Ovary (tissue), 9 donors: ENCODE data around the gene RNF10. TPM values are rescaled to one million over a fixed set of nuclear protein-coding genes. Genes with fewer than 3 reads are reported as not detected.

ENCODE experiments used
- DNase-seq, 5 donors: peaks; one replicate each; pipeline ENCODE4 v3.0.0-alpha.2; 2019 to 2020
- H3K27ac ChIP-seq, 2 donors: fragments of 200-600 bp; one replicate each; pipeline versions ENCODE4 v1.5.1 to v1.8.0; 2019 to 2022
- H3K27me3 ChIP-seq: fragments of 200-600 bp; one replicate; pipeline ENCODE4 v1.8.0; 2022
- H3K36me3 ChIP-seq: fragments of 200-600 bp; sonication (generic); one replicate; pipeline ENCODE4 v1.5.1; 2019
- H3K4me1 ChIP-seq: one replicate; pipeline ENCODE4 v1.8.1; 2013; ENCODE audit warnings: mild to moderate bottlenecking, moderate library complexity; ENCODE audit not compliant: insufficient read depth
- H3K4me3 ChIP-seq: fragments of 200-600 bp; sonication (generic); one replicate; pipeline ENCODE4 v1.5.1; 2017
- H3K9me3 ChIP-seq, 2 donors: fragments of 200-600 bp in 1 of 2; sonication (generic) in 1 of 2; one replicate each; pipeline versions ENCODE4 v1.5.1 to v1.8.1; 2013 to 2019; ENCODE audit warnings: mild to moderate bottlenecking in 1 of 2, moderate library complexity in 1 of 2
- CTCF ChIP-seq, 3 donors: fragments of 450-650 bp in 2 of 3; fragments of 200-600 bp in 1 of 3; IDR thresholded peaks; one replicate each; pipeline versions ENCODE4 v1.5.1 to v1.8.0; 2016 to 2022; ENCODE audit warnings: antibody characterized with exemption in 3 of 3, mild to moderate bottlenecking in 1 of 3
- EP300 ChIP-seq: sonication (generic); formaldehyde crosslinking; IDR thresholded peaks from one replicate; pipeline ENCODE4 v1.6.1; 2017; ENCODE audit warnings: antibody characterized with exemption
- POLR2A ChIP-seq: fragments of 450-650 bp; IDR thresholded peaks from one replicate; pipeline ENCODE4 v1.6.1; 2017; ENCODE audit warnings: antibody characterized with exemption, mild to moderate bottlenecking, moderate library complexity
- whole genome bisulfite sequencing, 3 donors: extraction: QIAGEN DNeasy Blood & Tissue Kit in 1 of 3; methylation state at CpG; one replicate each; pipeline versions ENCODE4 v1.1.5 to v1.1.7; 2013 to 2017; 5-methylcytosine and 5-hydroxymethylcytosine counted together
- intact Hi-C, 4 donors: fragments of 100-400 bp; cut with DNase I; formaldehyde crosslinking; loops; one replicate each; pipeline versions ENCODE4 v1.11.0 to v1.15.1; 2022 to 2023
- polyA plus RNA-seq, 2 donors: library from polyadenylated mRNA; stranded (reverse); fragments of 200-250 nt in 1 of 2; fragments of 350-450 nt in 1 of 2; fragmentation: Illumina TruSeq in 1 of 2; extraction: RNeasy Lipid Tissue Mini Kit (QIAGEN cat#74804) in 1 of 2; gene quantifications; one replicate each; pipeline ENCODE4 v1.2.3, GENCODE V29; 2013 to 2014
- total RNA-seq, 7 donors: library from RNA; depleted of rRNA in 2 of 7; stranded (reverse); fragments of >200 nt in 2 of 7; fragmentation: NEBNext Ultra II Directional in 3 of 7; extraction: Animal tissue kit (Norgen Biotek cat#: 25700) in 3 of 7; gene quantifications; one replicate each; pipeline versions ENCODE4 v1.1.0 to v1.2.4, GENCODE V29; 2016 to 2023
- donor health status: DM: no; HTN: no; CAD: no; lungs with moderate emphysema.
- donor health status: DM: no; HTN: no; CAD: no.
- donor health status: Bipolar disorder and iron deficiency.
- donor health status: DM: yes; HTN: yes; CAD: no.
- donor health status: DM: no; HTN: no; CAD: no.
- donor health status: DM: yes; HTN: yes; CAD: no.

Gene RNF10
- total and polyA plus RNA-seq, 9 donors = 59.7 to 190 (median 136) TPM

DNA sequence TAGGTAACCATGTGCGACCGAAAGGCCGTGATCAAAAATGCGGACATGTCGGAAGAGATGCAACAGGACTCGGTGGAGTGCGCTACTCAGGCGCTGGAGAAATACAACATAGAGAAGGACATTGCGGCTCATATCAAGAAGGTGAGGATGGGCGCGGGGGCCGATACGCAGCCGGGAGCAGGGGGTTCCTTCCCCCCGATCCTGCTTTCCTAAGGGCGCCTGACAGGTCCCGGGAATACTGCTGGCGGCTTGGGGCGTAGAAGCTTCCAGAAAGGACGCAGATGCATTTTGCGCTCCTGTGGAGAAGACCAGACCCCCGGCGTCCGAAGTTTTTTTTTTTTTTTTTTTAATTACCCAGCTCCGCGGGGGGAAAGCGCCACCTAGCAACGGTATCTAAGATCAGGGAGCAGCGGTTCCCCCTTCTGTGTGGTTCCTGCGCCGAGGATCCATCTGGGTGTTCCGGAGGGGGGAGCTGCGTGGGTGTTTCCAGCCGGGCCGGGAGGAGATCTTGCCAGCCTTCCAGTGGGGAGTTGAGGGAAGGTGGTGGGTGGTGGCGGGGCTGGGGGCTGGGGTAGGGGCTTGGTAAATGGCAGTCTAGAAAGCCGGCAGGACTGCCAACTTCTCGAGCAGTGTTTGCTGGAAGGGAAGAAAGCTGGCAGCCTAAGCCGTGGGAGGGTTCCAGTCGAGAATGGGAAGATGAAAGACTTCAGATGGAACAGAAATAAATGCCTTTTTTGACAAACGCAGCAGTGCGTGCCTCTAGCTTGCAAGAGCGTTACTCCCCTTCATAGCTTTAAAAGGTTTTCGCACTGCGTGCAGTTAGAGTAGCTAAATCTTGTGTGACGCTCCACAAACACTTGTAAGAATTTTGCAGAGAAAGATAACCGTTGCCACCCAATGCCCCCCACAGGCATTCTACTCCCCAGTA lies 37.5 kb upstream of the RNF10 start:
- 1 to 2% (median 1%) methylated on average over 47 of the region's 47 CpGs for WGBS, 3 donors
- H3K4me3 ChIP-seq = peak overlapping the region; percentile 97
- H3K36me3 ChIP-seq = no peaks in the 10 kb centered on the region
- DNase-seq = peak; percentile 73 to 83 (median 76)
- no peaks in the 10 kb centered on the region for H3K9me3 ChIP-seq
- no peak for TF ChIP-seq EP300
- TF ChIP-seq CTCF (IDR thresholded peaks at IDR 0.05) = no peak
- TF ChIP-seq POLR2A = no peak
- H3K27me3 ChIP-seq = no peaks in the 10 kb centered on the region
- peak overlapping the region; percentile 60 to 83 for H3K27ac ChIP-seq
- H3K4me1 ChIP-seq = peaks cover 5% of the 10 kb centered on the region
- intact Hi-C loops = no loop called here

DNA sequence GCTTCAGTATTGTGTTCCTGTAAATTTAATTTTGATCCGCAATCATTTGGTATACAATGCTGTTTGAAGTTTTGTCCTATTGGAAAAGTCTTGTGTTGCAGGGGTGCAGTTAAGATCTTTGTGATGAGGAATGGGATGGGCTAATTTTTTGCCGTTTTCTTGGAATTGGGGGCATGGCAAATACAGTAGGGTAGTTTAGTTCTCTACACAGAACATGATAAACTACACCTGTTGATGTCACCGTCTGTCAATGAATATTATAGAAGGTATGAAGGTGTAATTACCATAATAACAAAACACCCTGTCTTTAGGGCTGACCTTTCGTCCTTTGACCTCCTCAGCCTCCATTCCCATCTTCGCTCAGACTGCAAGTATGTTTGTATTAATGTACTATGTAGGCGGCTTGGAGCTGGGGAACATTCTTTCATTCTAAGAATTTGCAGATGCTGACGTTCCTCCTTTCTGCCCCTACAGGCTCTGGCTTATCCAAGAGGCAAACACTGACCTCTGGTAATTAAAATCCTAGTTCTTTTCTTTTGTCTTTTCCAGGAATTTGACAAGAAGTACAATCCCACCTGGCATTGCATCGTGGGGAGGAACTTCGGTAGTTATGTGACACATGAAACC lies 36.5 kb upstream of the RNF10 start:
- no peaks in the 10 kb centered on the region for H3K9me3 ChIP-seq
- intact Hi-C loops = no loop called here
- no peaks in the 10 kb centered on the region for H3K36me3 ChIP-seq
- TF ChIP-seq POLR2A (no peak), CTCF (IDR thresholded peaks at IDR 0.05) (no peak), EP300 (no peak)
- peak overlapping the region; percentile 97 for H3K4me3 ChIP-seq
- no peak for DNase-seq
- WGBS, 3 donors = 3 to 10% (median 5%) methylated on average over 9 of the region's 9 CpGs
- H3K27ac ChIP-seq = no peak overlapping the region
- H3K4me1 ChIP-seq = peaks cover 5% of the 10 kb centered on the region
- H3K27me3 ChIP-seq = no peaks in the 10 kb centered on the region

- 74 to 86% (median 84%) methylated on average over 3 of the region's 3 CpGs for WGBS, 3 donors
- intact Hi-C loops = no loop called here
- H3K27ac ChIP-seq = no peak overlapping the region
- TF ChIP-seq POLR2A (no peak), EP300 (no peak), CTCF (IDR thresholded peaks at IDR 0.05) (no peak)
- H3K4me1 ChIP-seq = peaks cover 5% of the 10 kb centered on the region
- DNase-seq = no peak
- no peak overlapping the region for H3K4me3 ChIP-seq
- no peaks in the 10 kb centered on the region for H3K27me3 ChIP-seq
- no peaks in the 10 kb centered on the region for H3K36me3 ChIP-seq
- H3K9me3 ChIP-seq = no peaks in the 10 kb centered on the region
These were observed 35.2 kb upstream of the RNF10 start for GRCh38 chr12:120498870-120499515.

DNA sequence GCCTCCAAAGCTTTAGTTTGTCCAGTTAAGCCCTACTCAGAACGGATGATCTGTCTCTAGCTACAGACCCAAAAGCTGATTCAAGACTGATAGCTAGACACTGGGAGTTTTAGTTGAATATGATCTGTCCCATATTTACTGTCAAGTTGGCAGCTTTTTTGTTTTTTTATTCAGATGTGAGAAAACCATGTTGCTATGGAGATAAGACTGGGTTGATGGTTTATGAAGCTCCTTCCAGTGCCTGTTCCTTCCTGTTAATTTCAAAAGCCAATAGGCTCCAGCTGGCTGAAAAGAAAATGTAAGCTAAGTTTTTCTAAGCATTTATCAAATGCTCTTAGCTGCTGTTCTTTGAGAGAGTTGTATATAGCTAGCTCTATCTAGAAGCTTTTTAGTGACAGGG lies 33.6 kb upstream of the RNF10 start:
- no peaks in the 10 kb centered on the region for H3K9me3 ChIP-seq
- H3K4me3 ChIP-seq = no peak overlapping the region
- H3K27ac ChIP-seq = no peak overlapping the region
- no peak for DNase-seq
- 47 to 51% (median 50%) methylated on average over 1 of the region's 1 CpG for WGBS, 3 donors
- intact Hi-C loops = no loop called here
- no peak for TF ChIP-seq POLR2A
- TF ChIP-seq CTCF (IDR thresholded peaks at IDR 0.05) = no peak
- no peak for TF ChIP-seq EP300
- peaks cover 2% of the 10 kb centered on the region for H3K4me1 ChIP-seq
- H3K36me3 ChIP-seq = no peaks in the 10 kb centered on the region
- no peaks in the 10 kb centered on the region for H3K27me3 ChIP-seq
